Measurements from ENCODE around the gene METTL1.
"Not testable (repeated sequence)": the region's sequence is repeated elsewhere in the genome, so short reads cannot be mapped to it uniquely, and the experiment has no call there.

Gene METTL1

GRCh38 chr12:57771873-57772428, at the start of gene METTL1:
Gene METTL1, minus strand, starts transcription at chr12:57772105. Its CDS starts 22 bp downstream, at chr12:57772083.
- DNase-seq, result peak; percentile 99

DNA sequence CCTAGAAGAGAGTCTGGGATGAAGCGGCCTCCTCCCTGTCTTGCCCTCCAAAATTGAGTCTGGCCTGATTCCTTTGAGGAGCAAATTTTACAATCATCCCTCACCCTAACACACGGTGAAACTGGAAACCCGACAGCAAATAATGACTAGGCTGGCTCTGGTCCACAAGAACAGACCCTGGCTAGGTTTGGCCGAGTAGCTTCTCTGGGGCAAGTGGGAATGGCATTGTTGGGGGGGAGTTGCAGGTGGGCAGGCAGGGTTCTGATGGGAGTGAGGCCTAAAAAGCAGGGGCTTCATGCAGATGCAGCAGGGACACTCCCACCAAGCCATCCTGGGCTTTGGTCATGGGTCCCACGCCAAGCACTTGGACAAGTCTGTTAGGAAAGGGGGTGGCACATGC, 49.1 kb upstream of the METTL1 start:
- not testable (repeated sequence) for DNase-seq

DNA sequence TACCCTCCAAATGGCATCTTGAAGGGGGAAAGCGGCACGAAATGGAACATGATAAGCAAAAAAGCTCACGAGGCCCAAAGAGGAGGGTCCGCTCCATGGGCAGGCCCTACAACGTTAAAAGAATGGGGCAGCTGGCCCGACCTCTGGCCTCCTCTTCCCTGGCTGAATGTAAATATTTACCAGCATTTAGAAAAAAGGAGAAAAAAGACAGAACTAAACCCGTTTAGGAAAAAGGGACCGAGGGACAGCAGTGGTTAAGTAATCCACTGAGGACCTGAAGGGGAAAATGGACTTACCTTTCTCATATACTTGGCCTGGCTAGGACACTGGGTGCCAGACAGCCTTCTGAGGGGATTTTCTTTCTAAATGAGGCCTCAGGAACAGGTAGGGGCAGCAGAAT, 48.2 kb upstream of the METTL1 start:
- not testable (repeated sequence) for DNase-seq

GRCh38 chr12:57817990-57818331, 46.1 kb upstream of the METTL1 start:
- DNase-seq, result not testable (repeated sequence)

DNA sequence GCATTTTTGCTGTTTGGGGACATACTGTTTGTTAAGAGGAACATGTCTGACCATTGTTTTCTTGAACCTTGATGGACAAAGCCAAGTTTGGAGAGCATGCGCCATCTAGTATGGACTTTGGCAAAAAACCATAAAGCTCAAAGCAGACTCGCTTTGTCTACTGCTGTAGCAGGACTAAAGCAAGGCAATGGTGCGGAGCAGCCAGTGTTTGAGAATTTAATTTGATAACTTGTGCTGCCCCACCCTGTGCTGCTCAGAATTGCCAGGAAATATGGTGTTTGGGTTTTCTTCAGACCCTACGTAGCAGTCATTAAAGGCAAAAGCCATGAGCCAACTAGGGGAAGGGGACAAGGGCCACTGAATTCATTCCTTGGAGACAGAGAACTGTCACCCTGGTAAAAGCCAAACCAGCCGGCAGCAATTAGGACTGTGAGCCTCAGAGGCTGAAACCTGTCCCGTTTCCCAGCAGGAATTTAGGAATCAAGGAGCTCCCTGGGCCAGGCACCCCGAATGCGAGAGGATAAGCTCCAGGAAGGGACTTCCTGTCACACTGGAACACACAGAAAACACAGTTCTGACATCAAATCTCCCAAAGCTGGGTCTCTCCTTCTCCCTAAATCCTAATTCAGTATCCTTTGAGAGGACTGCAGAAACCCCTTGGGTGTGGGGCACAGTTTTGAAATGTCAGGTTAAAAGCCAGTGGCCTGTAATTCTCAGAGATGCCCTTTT, 45.5 kb upstream of the METTL1 start:
- no peak for DNase-seq

- DNase-seq, result no peak
These were observed 44.9 kb upstream of the METTL1 start for GRCh38 chr12:57816855-57817151.

DNA sequence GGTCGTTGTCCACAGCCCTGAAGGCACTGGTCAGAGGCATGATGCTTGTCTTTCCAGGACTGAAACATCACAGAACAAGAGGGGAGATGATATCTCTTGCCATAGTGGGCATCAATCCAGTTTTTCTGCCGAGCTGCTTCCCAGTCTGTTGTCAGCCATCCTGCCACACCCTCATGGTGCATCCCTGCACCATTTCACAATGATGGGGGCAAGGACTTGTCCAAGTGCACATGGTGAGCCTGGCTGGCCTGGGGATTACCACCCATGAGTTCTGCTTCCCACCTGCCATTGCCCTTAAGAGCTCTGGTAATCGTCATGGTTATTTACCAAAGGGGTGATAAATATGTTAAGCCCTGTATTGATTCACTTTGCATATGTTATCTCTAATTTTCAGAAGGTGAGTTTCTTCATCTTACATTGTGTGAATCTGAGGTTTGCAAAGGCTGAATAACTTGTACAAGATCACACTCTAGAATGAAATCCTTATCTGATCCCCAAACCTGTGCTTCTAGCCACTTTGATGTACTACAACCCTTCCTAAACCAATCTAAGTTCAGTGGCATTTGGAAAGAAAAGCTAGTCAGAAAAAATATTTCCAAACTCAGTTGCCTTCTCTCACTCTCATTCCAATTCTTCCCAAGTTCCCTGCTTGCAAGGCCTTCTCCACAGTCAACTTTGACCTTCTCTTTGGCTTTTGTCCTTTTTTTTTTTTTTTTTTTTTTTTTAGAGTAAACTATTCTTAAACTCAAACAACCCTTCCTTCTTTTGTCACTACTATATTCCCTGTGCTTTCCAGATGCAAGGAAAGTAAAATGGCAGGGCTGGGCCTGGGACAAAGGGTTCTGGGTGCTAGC, 44.3 kb upstream of the METTL1 start:
- peak; percentile 37 for DNase-seq

DNA sequence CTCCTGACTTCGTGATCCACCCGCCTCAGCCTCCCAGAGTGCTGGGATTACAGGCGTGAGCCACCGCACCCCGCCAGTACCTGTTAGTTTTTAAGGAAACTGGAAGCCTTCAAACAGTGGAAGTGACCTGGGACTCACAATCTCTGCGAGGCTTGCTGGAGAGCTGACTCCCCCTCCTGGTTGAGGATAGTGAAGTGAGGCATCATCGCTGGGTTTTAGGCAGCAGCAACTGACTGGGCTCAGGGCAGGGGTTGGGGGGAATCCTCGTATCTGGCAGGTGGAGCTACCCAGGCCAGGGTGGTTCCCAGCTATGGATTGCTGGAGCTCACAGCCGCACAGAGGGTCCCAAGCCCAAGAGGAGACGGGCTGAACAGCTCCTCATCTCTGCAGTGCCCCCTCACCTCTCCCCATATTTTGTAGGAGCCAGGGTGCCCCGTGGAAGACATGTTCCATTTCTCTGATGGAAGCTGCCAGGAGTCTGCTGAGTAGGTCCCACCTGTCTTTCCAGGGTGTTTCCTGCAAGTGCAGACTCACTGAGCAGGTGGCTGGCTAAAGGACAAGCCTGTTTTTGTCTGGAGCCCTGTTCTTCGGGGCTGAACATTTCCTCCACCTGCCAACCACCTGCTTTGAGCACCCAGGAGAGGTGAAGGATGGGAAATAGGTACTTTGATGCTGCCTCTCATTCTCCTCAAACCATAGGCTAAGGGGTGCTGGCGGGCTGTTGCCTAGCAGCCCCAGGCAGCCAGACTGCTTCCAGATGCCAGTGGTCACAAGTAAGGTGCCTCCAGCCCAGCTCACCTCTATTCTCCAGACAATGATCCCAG, 43.5 kb upstream of the METTL1 start:
- peak; percentile 95 for DNase-seq

GRCh38 chr12:57813971-57814772, 42.3 kb upstream of the METTL1 start:
- DNase-seq, result no peak

- DNase-seq, result no peak
These were observed 41.4 kb upstream of the METTL1 start for GRCh38 chr12:57813111-57813970.

DNA sequence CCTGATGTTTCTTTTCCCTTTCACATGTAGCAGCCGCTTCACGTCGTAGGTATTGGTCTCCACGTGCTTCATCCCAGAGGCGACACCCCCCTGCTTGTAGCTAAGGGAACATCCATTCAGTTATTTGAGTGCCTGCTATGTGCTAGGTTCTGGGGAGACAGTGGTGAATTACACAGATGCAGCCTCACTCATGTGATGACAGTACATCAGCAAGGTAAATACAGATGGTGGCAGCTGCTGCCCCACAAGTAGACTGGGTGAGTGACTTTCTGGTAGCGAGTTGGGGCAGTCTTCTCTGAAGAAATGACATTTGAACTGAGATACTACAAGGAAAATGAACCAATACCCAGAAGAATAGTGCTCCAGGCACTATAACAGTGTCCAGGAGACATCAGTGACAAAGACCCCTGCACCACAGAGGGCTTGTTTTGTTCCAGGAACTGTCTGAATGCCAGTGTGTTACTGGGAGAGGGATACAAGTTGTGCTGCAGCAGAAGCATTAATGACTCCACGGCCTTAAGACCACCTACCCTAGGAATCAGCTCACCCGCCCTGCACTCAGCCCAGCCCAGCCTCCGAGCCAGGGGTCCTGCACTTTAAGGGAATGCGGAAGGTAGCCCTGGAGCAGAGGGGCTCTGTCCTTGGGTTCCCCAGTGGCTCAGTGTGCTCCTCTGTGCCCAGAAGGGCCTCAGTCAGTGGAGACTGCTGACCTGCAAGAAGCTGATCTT, 39.3 kb upstream of the METTL1 start:
- DNase-seq, result peak; percentile 75

- DNase-seq, result no peak
These were observed 38.5 kb upstream of the METTL1 start for GRCh38 chr12:57810450-57810849.

DNA sequence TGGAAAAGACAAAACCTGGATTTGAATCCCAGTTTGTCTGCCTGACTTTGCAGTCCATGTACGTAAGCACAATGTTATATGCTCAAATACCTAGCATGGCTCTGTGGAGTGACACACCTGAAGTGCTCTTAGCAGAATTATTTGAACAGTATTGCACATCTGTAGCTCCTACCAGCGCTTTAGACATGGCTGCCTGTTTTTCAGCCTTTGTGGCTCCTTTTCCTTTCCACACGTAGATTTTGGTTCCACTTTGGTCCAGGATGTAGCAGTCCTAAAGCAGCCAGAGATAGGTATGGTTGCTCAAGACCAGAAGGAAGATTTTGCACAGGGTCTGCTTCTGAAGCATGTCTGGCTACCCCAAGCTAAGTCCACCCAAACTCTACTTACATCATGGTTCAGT, 37.5 kb upstream of the METTL1 start:
- DNase-seq, result peak; percentile 40

DNA sequence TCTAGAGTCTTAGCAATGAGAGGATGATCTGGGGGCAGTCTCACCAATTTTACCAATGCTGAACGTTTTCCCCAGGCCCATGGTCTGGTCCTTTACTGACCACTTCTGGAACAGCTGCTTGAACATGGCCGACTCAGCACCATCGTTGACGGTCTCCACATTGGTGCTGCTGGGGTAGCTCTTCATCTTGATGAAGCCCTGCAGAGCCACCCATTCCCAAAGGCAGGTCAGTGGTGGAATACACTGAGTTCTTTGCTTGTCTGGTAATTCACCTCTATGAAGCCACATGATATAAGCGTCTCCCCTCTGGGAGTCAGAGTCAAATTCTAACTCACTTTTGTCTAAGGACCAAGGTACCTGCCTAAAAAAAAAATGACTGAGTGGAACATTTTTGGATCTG, 36.4 kb upstream of the METTL1 start:
- DNase-seq, result no peak

DNA sequence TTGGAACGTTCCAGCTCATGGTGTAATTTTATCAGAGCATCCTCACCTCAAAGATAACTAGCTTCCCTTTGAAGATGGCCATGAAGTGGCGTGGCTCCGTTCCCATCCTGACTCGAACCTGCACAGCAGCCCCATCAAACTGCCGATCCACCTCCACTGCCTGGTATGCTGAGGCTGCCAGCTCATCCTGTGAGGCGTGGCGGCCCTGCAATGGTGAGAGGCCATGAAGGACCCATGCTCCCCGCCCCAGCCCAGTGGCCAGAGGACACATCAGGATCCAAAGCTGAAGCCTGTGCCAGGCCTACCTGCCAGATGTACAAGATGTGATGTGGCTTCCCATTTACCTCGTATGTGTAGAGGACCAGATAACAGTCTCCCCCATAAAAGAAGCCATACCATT, 35.4 kb upstream of the METTL1 start:
- no peak for DNase-seq

DNA sequence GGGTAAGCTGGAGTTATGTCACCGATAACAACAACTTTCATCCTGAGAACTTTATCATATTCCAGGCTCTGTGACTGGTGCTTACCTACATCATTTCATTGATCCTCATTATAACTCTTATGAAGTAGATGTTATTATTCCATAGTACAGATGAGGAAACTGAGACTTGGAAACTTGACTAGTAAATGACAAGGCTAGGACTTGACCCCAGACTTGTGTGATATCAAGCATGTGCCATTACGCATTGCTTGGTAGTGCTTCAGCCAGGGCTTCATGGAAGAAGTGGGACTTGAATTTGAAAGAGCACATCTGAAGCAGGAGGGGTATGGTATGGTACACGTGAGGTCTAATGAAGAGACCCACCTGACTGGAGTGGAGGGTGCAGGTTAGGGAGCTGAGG, 34.8 kb upstream of the METTL1 start:
- DNase-seq, result no peak

DNA sequence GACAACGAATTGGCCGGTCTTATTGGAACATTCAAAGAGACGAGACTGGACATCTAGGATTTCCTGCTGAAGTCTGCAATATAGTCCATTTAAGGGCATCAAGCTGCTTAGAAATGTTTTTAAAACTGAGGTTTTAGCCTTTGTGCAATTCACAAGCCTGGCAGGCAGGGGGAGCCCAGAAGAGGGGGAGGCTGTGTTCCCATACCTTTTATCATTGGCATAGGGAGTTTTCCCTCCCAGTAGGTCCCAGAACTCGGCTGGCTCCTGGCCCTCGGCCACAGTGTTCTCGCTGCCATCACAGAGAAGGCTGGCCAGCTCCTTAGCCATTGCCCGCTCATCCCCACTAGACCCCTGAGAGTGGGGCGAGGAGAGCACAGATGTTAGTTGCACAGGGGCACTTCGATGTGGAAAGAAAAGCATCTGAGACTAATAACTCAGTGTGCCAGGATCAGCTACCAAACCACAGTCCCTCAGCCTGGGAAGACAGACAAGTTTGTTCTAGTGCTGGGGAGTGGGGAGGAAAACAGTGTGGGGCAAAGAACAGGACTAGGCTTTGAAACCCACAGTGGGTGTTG, 31.5 kb upstream of the METTL1 start:
- DNase-seq, result peak; percentile 25

DNA sequence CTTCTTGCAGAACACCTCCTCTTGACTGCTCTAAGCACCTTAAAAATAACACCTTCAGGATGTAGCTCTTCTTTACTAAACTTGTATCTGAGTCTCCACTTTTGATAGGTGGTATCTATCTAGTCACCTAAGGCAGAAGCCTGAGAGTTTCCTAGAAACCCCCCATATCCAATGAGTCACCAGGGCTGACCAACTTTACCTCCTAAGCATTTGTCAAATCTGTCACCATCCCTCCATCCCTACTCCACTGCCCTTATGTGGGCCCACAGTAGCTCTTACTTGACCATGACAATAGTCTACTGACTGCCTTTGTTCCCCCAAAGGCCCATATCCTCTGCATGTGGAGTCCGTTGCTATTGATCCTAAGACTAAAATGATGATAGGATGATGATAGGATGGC, 30.7 kb upstream of the METTL1 start:
- DNase-seq, result no peak

DNA sequence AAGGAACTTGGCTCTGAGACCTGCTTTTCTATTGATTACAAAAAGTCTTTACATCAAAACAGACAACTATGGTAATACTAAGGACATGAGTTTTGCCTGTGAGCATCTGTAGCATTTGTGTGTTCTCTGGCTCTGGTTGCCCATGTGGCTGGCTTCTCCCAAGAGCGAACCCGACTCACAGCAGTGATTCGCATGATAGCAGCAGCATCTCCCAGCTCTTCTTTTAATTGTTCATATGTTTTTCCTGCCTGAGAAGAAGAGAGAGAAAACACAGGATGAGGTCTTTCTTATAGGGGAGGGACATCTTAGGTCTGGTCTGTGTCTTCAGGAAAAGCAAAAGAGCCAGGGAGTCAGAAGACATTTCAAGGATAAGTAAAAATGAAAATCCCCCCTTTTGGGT, 29.1 kb upstream of the METTL1 start:
- DNase-seq, result no peak

GRCh38 chr12:57797933-57798332, 26.0 kb upstream of the METTL1 start:
- DNase-seq, result no peak

Data from NCI-H510A (cell line).